GM19043 (cell line): ENCODE measurements around the gene EDAR.

ENCODE experiments used
- ATAC-seq: cut with Tn5 transposase; IDR thresholded peaks from one replicate; pipeline ENCODE4 v1.9.1; 2021; ENCODE audit warnings: low read depth; ENCODE audit not compliant: unreplicated experiment

The EDAR gene

DNA sequence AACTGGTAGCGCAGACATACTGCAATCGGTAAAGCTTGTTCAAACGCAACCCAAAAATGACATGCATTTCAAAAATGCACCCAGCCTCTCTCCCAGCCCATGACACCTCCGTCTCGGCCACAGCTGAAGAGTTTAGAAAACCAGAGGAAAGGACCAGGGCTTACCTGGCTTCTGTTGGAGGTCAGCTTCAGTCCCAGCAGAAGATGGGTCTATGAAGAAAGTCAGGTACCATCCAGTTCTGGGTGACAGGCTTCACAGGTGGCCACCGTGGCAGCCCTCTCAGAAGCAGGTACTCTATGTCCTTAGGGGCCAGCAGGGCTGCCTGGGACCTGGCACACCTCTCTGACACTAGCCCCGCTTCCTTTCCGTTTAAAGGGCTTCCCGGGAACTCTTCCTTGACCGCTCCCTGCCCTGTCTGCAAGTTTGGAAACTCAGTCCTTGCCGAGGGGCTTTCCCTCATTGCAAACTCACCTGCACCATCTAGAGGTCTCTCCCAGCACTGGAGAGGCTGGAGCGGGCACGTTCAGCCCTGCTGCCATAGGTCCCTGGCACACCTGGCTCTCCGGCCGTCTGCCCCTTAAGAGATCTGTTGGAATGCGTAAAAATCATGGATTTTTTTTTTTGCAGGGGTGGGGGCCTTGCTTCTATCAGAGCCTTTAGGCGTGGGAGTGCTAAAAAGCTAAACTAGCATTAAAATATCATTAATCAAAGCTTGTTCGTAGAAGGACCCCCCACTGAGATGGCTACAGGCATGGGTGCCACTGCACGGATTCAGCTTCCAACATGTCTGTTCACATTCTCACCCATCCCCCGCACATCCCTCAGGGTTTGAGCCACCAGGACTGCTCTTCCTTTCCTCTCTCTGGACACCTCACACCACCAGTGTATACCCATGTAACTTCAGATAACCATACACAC is at the start of gene EDAR:
Gene EDAR, minus strand, starts transcription at position 425 of the 918 bp plus-strand sequence. CDS start 58,206 bp downstream, outside the sequence.
- ATAC-seq: no peak

DNA sequence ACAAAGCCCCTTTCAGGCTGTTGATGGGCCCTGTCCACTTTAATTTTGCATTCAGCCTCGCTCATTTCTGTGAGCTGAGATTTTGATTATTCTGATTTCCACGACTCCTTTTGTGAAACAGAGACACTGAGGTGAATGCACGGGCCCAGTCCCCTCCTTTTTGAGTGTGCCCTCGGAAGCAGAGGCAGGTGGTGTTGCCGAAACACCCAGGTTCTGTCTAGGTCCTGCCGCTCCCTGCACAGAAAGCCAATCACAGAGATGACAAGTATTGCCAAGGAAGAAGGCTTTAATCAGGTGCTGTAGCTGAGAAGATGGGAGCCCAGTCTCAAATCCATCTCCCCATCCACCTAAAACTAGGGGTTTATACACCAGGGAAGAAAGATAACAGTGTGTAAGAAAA is 44.2 kb upstream of the EDAR start:
- no peak for ATAC-seq

DNA sequence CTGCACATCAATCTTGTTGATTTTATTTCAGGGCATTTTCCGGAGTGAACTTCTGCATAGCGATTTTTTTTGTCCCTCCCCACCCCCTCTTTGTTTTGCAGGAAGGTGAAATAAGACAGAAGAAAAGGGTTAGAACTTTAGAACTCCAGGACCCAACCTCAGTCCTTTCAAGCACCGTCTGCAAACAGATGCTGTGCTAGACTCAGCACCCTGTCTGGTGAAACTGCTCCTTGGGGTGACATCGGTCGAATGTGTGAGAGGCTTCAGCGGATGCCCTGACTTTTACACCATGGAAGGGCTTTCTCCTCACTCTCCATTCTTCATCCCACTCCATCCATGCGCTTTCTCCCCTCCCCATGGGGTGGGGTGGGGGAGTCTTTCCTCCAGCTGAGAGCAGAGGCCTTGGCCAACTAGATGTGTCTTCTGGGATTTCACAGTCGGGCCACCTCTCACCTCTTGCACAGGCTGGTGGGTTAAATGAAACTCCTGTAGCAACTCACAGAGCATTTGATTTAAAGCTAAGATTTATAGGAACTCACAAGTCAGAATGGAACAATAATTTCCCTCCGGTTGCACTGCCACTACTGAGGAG is 43.3 kb upstream of the EDAR start:
- no peak for ATAC-seq

DNA sequence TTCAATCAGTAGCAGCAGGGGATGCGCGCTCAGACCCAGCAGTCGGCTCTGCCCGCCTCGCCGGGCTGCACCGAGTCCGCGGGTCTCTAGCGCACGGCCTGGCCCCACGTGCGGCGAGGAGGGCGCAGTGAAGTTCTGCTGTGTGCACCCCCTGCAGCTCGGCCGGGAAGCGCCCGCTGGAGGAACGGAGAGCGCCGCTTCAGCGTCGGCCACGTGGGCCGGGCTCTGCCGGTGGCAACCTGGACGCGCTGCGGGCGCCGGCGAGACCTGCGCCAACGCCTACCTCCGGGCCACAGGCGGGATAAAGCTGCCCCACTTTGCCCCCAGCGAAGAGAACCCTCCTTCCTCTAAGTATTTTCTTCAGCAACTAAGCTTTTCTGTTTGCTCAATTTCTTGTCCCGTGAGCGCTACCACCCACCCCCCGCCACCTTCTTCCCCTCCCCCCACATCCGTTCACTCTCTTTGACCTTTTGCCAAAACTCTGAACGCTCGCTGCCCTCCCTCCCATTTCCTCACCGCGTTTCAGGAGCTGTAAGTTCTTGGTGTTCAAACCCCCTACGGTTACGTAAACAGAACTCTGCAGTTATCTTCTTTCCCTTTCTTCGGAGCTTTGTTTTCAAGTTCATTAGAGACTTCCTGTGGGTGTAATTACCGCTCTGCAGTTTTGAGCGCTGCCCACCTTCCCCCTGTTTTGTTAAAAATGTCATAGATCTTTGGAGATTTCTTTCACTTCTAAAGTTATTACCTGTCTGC is 42.6 kb upstream of the EDAR start:
- peak; percentile 54 for ATAC-seq

DNA sequence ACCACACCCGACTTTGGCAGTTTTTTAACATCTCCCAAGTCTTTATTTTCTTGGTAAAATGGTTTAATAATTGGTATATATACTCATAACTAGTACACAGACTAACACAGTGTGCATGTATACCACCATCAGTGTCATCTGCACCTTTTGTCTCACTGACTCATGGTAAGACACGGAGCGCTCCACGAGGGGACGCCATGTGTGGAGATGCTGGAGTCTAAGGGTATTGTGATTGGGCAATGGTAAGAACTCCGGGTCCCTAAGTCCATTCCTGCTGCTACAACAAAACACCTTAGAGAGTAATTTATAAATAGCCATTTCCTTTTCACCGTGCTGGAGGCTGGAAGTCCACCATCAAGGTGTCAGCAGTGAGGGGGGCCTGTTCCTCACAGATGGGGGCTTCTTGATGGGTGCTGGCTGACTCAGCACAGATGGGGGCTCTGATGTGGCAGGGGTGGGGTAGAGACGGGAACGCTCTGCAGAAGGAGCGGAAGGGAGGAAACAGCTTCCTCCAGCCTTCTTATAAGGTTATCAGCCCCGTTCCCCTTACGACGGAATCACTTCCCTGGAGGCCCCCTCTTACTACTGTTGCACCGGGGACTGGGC is 42.0 kb upstream of the EDAR start:
- ATAC-seq: no peak

DNA sequence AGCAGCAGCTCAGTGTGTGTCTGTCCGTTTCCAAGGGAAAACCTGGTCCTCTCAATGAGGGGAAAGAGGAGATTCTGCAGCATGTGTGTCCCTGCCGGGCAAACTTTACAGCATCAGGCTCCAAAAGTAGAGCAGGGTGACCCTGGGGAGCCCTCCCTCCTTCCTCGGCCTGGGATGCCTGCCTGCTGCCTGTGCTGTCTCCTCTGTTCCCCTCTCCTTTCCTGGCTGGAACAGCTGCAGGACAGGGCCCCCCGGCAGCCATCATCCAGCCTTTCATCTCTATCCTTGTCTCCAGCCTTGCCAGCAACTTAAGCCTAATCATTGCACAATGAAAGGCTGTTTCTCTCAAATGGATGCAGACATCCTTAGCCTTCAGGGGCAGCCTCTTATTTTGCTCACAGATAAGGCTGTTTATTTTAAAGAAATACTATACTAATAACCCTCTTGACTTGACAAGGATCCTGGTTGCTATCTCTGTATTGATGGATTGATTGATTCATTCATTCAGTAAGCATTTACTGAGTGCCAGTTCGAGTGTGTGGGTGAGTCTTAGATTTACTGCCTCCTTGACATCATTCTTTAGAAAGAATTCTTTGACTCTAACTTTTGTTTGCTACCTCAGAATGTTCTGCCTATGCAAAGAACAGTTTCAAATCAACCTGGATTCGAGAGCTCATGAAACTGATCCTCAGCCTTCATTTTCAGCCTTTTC is 40.6 kb upstream of the EDAR start:
- ATAC-seq: no peak

DNA sequence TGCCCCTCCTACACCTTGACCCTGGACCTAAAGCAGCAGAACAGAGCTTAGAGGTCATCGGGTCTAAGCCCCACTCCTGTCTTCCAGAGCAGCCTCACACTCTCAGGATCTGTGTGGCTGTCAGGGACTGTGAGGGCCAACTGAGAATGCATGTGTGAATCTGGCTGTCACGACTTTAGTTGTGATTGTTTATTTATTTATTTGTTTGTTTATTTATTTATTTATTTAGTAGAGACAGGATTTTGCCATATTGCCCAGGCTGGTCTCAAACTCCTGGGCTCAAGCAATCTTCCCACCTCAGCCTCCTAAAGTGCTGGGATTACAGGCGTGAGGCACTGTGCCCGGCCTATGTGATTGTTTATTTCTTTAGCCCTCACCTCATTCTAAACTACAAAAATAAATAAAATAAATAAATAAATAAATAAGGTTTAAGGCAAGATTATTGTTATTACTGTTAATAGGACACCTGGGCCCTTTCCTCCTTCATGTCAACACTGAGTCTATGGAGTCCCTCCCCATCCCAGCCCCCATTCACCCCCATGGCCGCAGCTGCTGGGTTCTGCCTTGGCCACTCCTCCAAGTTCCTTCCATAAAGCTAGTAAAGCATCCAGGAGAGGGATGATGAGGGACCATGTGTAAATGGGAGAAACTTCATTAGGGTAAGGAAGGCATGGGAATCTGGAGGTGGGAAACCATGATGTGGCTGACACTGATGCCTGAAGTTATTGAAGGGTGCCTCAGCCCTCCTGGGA is 39.9 kb upstream of the EDAR start:
- no peak for ATAC-seq

DNA sequence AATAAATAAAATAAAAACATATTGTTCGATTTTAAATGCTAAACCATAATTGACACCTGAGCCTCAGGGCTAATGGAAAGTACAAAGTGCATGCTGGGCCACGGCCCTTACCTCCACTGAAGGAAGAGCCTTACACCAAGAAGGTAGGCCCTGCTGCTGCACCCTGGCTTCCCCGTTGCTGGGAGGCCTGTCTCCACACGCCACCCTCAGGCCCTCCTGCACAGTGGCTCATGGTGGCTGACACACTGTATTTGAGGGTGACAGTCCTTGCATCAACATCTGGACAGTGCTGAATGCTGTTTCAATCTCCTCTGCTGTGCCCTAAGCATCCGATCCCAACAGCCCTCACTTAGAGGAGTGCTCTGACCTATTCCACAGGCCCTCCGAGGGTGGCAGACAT is 39.3 kb upstream of the EDAR start:
- ATAC-seq: no peak

DNA sequence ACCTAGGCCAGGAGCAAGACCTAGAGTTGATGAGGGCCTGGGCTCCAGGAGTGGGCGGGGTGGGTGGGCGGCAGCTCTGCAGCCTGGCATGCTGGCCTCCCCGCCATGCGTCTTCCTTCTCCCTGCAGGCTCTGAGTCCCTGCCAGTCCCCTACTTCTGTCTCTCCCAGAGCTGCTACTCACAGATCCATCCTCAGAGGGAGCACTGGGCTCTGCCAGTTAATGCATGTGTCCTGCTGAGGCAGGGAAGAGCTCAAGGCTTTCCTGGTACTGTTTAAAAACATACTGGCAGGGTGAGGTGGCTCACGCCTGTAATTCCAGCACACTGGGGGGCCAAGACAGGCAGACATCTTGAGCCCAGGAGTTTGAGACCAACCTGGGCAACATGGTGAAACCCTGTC is 38.7 kb upstream of the EDAR start:
- no peak for ATAC-seq

- no peak for ATAC-seq
Measured at GRCh38 chr2:109024477-109024876, 35.5 kb upstream of the EDAR start.

- ATAC-seq: no peak
Measured at GRCh38 chr2:109021895-109022300, 32.9 kb upstream of the EDAR start.

DNA sequence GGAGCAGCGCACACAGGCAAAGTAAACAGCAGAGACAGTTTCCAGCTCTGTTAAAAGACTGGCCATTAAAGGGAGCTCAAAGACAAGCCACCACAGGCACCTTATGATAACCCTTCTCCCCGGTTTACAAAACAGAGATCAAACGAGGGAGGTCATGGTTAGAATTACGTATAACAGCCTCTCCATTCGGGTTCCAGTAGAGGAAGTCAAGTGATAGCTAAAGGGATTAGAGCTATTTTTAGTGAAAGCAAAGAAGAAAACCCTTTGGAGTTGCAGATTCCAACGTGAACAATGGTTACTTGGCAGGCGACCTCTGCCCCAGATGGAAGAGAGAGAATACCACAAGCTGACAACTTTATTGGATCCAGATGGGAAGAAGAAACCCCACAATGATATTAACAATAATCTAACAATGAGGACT is 31.2 kb upstream of the EDAR start:
- no peak for ATAC-seq

- ATAC-seq: no peak
Measured at GRCh38 chr2:109018452-109018851, 29.4 kb upstream of the EDAR start.

DNA sequence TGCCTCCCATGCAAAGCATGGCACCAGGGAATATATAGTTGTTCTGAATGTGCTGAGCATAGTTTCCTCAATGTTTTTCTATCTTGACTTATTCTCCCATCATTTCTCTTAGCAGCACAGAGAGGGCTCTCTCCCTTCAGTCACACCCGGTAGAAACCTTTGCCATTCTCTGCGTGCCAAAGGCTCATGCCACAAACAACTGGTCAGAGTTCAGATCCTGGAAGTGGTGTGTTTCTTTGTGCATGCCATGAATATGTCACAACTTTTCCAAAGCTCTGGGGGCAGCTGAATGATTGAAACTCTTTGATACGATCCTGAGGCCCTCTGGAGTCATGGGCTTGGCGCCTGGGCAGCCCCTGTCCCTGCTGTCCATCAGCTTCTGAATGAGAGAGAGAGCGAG is 28.0 kb upstream of the EDAR start:
- no peak for ATAC-seq

DNA sequence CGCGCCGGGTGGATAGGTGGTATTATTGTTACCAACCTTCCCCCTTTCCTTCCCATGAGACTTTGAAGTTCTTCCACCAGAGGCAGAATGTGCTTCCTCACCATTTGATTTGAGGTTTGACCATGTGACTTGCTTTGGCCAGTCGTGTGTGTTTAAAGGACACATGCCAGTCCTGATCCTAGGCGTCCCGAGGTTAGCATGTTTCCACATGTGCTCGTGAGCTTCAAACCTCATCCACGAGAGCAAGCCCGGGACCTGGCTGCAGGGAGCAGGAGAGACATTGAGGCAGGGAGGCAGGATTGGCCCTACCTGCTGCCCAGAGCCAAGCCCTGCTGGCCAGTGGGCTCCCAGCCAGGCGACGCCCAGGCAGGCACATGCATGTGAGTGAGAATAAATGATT is 27.4 kb upstream of the EDAR start:
- no peak for ATAC-seq

DNA sequence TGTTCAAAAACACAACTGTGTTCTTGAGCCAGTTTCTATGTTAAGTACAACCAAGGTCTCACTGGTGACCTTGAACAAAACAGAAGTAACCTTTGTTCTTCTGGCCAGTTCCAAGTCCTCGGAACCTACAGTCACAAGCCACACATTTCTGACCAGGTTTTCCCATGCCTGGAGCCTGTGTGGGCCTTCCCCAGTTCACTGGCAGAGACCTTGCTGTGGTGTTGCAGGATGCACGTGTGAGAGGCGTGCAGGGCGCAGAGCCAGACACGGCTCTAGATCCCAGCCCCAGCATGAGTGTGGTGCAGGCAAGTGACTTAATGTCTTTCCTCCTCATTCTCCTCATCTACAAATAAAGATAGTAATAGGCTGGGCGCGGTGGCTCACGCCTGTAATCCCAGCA is 25.5 kb upstream of the EDAR start:
- ATAC-seq: no peak

GRCh38 chr2:109013051-109013450 is 24.0 kb upstream of the EDAR start:
- ATAC-seq: no peak

DNA sequence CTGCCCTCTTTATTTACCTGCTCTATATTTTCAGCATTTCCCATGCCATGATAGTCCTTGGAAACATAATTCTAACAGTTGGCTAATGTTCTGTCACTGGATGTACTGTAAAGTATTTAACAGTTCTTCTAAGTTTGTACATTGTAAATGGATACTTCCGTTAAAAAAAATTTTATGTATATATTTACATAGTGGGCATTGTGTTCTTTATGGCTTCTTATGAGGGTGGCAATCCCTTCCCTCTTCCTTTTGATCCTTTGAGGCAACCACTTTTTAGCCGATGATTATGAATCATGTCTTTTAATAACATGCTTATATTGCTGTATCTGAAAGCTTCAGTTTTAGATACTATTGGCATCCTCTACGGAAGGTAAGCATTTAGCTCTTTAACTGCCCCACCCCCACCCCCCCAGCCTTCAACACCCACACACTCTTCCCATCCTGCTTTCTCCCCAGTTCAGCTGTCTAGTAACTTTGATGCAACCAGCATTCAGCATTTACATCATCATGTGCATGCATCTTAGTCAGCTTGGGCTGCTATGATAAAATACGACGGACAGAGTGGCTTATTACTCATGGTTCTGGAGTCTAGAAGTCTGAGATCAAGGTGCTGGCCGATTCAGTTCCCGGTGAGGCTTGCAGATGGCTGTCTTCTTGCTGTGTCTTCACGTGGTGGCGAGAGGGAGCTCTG is 21.0 kb upstream of the EDAR start:
- no peak for ATAC-seq

DNA sequence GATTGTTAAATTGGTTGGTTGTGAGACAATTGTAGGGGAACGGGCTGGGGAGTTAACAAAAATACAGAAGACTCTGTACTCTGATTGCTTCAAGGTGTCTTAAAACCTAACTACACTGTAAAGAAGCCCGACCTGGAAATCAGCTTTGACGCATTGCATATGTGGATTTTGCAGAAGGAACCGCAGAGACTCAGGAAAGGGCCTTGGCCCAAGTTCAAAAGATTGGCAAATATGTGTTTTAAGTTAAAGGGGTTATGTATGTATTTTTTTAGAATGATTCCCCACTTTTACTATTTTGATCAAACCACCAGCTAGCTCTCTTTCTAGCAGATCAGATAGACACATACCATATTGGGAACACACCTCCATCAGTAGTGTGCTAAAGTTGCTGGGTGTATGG is 18.0 kb upstream of the EDAR start:
- ATAC-seq: no peak
